ENCODE measurements around the gene USP24.

DNA sequence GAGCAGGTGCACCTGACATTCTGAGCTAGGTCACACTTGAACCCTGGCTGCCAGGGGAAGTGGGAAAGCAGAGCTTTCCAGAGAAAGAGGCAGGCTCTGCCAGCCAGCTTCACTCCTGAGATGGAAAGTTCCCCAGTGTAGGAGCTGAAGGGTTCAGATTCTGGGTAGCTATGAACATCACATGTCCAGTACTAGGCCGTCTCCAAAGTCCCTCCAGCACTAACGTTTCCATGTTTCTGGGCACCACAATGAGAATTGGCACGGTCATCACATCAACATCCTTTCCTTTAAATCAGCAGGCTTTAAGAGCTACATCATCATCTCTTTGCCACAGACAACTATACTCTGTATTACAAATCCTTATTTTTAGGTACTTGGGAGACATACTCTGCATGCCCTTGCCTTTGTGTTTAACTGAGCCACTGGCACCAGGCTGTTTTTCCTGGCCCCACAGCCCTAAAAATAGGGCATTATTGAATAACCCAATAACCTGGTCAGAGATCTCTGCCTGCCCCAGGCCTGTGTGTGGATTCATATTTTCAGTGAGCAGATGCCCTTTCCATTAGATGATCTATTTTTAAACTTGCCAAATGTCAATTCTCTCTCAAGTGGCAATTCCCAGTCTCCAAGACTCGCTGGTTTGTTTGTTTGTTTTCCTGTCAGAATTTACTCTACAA is 35.4 kb upstream of the USP24 start:
- TF ChIP-seq CTCF (conservative IDR thresholded peaks at IDR 0.05; ENCODE audit: low read depth, low read length) (no peak), EZH2 (IDR thresholded peaks at IDR 0.05; ENCODE audit: borderline replicate concordance, low read depth, low read length, poor library complexity, severe bottlenecking) (no peak)
